Hepatocyte (in vitro differentiated cells): Measurements from ENCODE around the gene MSI2.

Source experiments
- EZH2 ChIP-seq: fragments of 200-600 bp; sonication (generic); IDR thresholded peaks from 2 replicates; pipeline ENCODE4 v1.6.1; 2016; ENCODE audit warnings: antibody characterized with exemption, mild to moderate bottlenecking, borderline replicate concordance
- TF ChIP-seq, protein P1 (sequence below): fragments of 200-600 bp; sonication (generic); IDR thresholded peaks from 2 replicates; pipeline ENCODE4 v1.5.1; 2016; ENCODE audit warnings: antibody characterized with exemption, mild to moderate bottlenecking; ENCODE audit not compliant: poor library complexity

DNA sequence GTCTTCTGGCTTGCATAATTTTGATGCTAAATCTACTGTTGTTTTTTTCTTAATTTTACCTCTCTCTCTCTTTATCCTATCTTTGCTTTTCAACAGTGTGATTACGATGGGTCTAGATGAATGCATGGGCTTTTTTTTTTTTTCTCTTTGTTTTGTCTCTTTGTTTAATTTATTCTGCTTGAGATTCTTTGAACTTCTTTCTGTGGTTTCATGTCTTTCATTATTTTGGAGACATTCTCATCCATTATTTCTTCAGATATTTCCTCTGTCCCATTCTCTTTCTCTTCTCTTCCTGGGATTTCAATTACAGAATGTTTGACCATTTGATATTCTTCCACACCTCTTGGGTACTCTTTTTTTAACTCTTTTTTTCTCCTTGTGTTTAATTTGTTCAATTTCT, 436.4 kb downstream of the MSI2 start:
- TF ChIP-seq, protein P1, sequence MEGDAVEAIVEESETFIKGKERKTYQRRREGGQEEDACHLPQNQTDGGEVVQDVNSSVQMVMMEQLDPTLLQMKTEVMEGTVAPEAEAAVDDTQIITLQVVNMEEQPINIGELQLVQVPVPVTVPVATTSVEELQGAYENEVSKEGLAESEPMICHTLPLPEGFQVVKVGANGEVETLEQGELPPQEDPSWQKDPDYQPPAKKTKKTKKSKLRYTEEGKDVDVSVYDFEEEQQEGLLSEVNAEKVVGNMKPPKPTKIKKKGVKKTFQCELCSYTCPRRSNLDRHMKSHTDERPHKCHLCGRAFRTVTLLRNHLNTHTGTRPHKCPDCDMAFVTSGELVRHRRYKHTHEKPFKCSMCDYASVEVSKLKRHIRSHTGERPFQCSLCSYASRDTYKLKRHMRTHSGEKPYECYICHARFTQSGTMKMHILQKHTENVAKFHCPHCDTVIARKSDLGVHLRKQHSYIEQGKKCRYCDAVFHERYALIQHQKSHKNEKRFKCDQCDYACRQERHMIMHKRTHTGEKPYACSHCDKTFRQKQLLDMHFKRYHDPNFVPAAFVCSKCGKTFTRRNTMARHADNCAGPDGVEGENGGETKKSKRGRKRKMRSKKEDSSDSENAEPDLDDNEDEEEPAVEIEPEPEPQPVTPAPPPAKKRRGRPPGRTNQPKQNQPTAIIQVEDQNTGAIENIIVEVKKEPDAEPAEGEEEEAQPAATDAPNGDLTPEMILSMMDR = no peak
- no peak for TF ChIP-seq EZH2
